Testis (tissue), 3 donors: ENCODE results near the gene PPP1R13B. TPM values are rescaled to one million over a fixed set of nuclear protein-coding genes. Genes with fewer than 3 reads are reported as not detected.
A peak's percentile ranks its signal among the peaks of the same experiment; 100 is the strongest.

Experiments used
- DNase-seq: peaks from one replicate; pipeline ENCODE4 v3.0.0-alpha.2; 2019
- H3K27ac ChIP-seq, 2 donors: fragments of 200-600 bp; sonication (generic); one replicate each; pipeline ENCODE4 v1.5.1; 2019
- H3K27me3 ChIP-seq: fragments of 200-600 bp; sonication (generic); one replicate; pipeline ENCODE4 v1.5.1; 2019
- H3K36me3 ChIP-seq: fragments of 200-600 bp; sonication (generic); one replicate; pipeline ENCODE4 v1.5.1; 2017; ENCODE audit warnings: low read depth; ENCODE audit errors: missing control alignments
- H3K4me1 ChIP-seq: fragments of 200-600 bp; sonication (generic); one replicate; pipeline ENCODE4 v1.5.1; 2019
- H3K4me3 ChIP-seq, 2 donors: fragments of 200-600 bp; sonication (generic); one replicate each; pipeline ENCODE4 v1.5.1; 2017 to 2019
- H3K9me3 ChIP-seq: fragments of 200-600 bp; sonication (generic); one replicate; pipeline ENCODE4 v1.5.1; 2017
- POLR2A ChIP-seq: fragments of 450-650 bp; IDR thresholded peaks from one replicate; pipeline ENCODE4 v1.6.1; 2017; ENCODE audit warnings: antibody characterized with exemption, mild to moderate bottlenecking, moderate library complexity
- WGBS, 2 donors: methylation state at CpG; one replicate each; pipeline ENCODE4 v1.1.5; 2018; 5-methylcytosine and 5-hydroxymethylcytosine counted together
- intact Hi-C: fragments of 100-400 bp; cut with DNase I; formaldehyde crosslinking; loops from one replicate; pipeline ENCODE4 v1.15.1; 2023; ENCODE audit warnings: low total_unique reads
- polyA plus RNA-seq: library from polyadenylated mRNA; stranded (reverse); fragments of 350-450 nt; fragmentation: Illumina TruSeq; extraction: RNeasy Lipid Tissue Mini Kit (QIAGEN cat#74804); gene quantifications from one replicate; pipeline ENCODE4 v1.2.3, GENCODE V29; 2014; ENCODE audit warnings: low read depth, low replicate concordance; ENCODE audit not compliant: insufficient read depth
- total RNA-seq, 2 donors: library from RNA; depleted of rRNA; stranded (reverse); fragments of >200 nt; gene quantifications; one replicate each; pipeline ENCODE4 v1.2.3, GENCODE V29; 2016
- TF ChIP-seq, protein P1 (sequence below), 3 experiments: fragments of 450-650 bp in 2 of 3; fragments of 200-600 bp in 1 of 3; sonication (generic) in 1 of 3; IDR thresholded peaks; one replicate each; pipeline ENCODE4 v1.5.1; 2016 to 2019; ENCODE audit warnings: antibody characterized with exemption in 3 of 3, mild to moderate bottlenecking in 2 of 3, moderate library complexity in 1 of 3

PPP1R13B gene
- total and polyA plus RNA-seq, 3 donors from 2014 or later, result 73.1 to 89.2 (median 82.4) TPM

DNA sequence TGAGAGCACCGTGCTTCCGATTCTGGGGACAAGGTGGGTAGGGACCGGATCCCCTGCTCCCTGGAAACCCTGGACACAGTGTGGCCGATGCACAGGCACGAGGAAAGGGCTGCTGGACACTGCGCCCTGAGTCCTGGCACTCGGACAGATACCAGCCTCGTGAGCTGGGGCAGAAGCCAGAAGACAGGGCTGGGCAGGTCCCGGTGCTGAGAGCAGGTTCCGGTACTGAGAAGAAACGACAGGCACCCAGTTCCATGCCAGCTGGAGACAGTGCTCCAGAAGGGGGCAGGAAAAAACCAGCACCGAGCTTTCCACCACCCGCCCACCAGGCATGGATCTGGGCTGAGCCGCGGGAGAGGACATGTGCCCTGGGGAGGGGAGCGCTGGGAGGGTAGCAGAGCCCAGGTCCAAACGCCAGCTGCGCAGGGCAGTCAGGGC lies 138.6 kb downstream of the PPP1R13B start:
- intact Hi-C loops, result no loop called here
- H3K4me1 ChIP-seq, result peaks cover 41% of the 10 kb centered on the region
- WGBS, 2 donors, result 70 to 87% methylated on average over 10 to 18 of the region's 18 CpGs
- no peak overlapping the region for H3K4me3 ChIP-seq
- no peak overlapping the region for H3K27ac ChIP-seq
- H3K27me3 ChIP-seq, result no peaks in the 10 kb centered on the region
- peak; percentile 54 for DNase-seq
- H3K36me3 ChIP-seq, result no peaks in the 10 kb centered on the region
- TF ChIP-seq, protein P1, sequence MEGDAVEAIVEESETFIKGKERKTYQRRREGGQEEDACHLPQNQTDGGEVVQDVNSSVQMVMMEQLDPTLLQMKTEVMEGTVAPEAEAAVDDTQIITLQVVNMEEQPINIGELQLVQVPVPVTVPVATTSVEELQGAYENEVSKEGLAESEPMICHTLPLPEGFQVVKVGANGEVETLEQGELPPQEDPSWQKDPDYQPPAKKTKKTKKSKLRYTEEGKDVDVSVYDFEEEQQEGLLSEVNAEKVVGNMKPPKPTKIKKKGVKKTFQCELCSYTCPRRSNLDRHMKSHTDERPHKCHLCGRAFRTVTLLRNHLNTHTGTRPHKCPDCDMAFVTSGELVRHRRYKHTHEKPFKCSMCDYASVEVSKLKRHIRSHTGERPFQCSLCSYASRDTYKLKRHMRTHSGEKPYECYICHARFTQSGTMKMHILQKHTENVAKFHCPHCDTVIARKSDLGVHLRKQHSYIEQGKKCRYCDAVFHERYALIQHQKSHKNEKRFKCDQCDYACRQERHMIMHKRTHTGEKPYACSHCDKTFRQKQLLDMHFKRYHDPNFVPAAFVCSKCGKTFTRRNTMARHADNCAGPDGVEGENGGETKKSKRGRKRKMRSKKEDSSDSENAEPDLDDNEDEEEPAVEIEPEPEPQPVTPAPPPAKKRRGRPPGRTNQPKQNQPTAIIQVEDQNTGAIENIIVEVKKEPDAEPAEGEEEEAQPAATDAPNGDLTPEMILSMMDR (IDR thresholded peaks at IDR 0.05), result no peak
- TF ChIP-seq POLR2A, result no peak
- no peaks in the 10 kb centered on the region for H3K9me3 ChIP-seq

DNA sequence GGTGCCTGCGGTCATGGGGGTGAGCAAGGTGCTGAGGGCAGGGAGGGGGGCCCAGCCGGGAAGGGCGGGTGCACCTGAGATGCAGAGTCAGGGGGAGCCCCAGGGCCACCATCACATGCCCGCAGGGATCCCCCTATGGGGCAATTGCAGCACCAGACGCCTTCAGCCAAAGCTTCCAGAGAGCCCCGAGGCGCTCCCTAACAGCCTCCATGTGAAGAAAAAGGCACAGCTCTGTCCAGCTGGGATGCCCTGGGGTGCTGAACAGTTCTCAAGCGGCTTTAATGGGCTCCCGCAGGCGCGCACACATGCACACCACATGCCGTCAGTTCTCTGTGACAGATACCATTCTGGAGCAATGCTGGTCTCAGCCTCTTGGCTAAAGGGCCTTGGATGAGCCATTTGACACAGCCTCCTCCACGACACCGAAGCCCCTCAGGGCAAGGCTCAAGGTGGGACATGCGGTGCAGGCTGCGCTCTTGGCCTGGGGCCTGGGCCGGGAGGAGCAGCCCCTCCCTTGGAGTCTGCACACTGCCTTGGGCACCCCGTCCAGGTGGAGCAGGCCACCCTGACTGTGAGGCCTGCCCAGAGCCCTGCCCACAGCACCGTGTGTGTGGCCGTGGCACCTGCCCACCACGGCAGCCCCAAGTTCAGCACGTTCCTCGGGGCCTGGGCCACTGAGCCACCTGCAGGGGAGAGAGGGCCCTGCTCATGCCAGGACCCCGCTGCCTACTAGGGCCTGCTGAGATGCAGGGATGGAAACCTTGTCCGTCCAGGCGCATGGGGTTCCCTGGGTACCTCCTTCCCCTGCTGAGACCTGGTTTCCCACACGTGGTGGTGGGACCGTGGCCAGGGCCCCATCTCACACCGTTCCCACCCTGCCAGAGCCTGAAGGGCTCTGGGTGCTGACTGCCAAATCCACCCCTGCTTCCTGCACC lies 139.8 kb downstream of the PPP1R13B start:
- no peak overlapping the region for H3K27ac ChIP-seq
- no peaks in the 10 kb centered on the region for H3K9me3 ChIP-seq
- H3K27me3 ChIP-seq, result no peaks in the 10 kb centered on the region
- intact Hi-C loops, result no loop called here
- WGBS, 2 donors, result 86 to 93% methylated on average over 13 to 24 of the region's 29 CpGs
- no peaks in the 10 kb centered on the region for H3K36me3 ChIP-seq
- no peak overlapping the region for H3K4me3 ChIP-seq
- no peak for DNase-seq
- TF ChIP-seq POLR2A, result no peak
- TF ChIP-seq, protein P1 (IDR thresholded peaks at IDR 0.05), result no peak
- H3K4me1 ChIP-seq, result peaks cover 33% of the 10 kb centered on the region

DNA sequence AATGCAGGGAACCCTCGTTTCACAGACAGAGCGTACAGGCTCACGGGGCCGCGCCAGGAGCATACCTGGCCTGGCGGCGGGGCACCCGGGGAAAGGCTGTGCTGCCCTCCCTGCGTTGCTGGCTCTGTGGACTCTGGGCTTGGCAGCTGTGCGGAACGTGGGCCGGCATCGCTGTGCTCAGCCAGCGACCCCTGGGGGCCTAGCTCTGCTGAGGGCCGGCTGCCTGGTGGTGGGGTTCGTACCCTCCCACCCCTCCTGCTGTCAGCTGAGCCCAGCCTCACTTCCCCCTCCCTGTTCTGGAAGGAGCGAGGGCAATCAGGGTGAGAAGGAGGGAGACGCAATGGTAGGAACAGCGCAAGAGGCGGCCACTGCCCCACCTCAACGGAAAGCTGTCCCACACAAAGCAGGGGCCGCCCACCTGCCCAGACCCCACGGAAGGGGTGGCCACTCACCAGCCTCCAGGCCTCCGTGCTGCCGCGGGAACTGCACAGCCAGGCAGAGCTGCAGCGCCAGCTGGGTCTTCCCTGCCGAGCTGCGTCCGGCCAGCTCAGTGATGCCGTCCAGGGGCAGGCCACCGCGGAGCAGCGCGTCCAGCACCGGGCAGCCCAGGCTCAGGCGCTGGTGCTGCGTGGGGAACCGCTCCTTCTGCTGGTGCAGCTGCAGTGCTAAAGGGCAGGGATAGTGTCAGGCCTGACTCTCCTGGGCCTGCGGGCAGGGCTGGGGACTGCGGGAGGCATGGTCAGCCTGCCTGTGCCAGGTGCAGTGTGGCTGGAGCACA lies 140.6 kb downstream of the PPP1R13B start:
- WGBS, 2 donors, result 83 to 100% methylated on average over 5 to 29 of the region's 41 CpGs
- H3K4me1 ChIP-seq, result peaks cover 24% of the 10 kb centered on the region
- TF ChIP-seq, protein P1 (IDR thresholded peaks at IDR 0.05), result no peak
- DNase-seq, result no peak
- no peak overlapping the region for H3K4me3 ChIP-seq
- no peaks in the 10 kb centered on the region for H3K9me3 ChIP-seq
- H3K27ac ChIP-seq, result peak overlapping the region; percentile 36 to 66
- H3K36me3 ChIP-seq, result no peaks in the 10 kb centered on the region
- intact Hi-C loops, result no loop called here
- no peaks in the 10 kb centered on the region for H3K27me3 ChIP-seq

DNA sequence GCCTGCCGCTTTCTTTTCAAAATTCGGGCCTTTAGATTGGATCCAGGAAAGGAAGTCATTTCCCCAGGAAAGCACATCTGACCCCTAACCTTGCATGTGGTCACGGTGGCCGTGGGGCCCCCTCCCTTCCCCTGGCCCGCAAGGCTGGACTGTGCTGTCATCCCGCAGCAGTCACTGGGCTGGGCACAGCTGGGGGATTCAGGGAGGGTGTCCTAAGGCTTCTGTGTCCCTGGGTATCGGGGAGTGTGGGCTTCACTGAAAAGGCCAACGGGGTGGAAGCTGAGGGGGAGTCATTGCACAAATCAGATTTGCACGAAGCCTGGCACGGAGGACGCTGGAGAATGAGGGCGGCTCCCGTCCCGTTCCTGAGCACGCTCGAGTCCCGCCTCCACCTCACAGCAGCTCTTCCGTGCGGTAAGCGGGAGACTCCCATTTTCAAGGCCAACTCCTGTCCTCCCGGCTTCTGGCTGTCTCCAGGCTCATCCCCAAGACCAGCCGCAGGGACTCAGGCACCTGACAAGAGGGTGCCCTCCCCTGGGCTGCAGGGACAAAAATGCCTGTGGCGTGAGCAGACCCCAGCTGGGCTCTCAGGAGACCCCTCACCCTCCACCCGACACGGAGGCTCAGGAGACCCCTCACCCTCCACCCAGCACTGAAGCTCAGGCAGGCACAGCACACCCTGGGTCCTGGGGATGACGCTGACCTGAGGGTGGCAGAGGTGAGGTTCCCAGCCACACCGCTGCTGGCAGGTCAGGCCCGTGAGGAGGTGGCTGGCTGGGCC lies 141.7 kb downstream of the PPP1R13B start:
- 41 to 67% methylated on average over 28 of the region's 28 CpGs for WGBS, 2 donors
- Histone ChIP-seq H3K9me3 (no peaks in the 10 kb centered on the region), H3K27me3 (no peaks in the 10 kb centered on the region), H3K4me1 (peaks cover 18% of the 10 kb centered on the region), H3K4me3 (no peak overlapping the region), H3K36me3 (no peaks in the 10 kb centered on the region), H3K27ac (peak overlapping the region; percentile 50 to 66)
- intact Hi-C loops, result no loop called here
- peak; percentile 83 for DNase-seq
- TF ChIP-seq POLR2A, result no peak
- TF ChIP-seq, protein P1 (IDR thresholded peaks at IDR 0.05), result no peak
